ENCODE data around the gene SLC39A5. TPM values are rescaled to one million over a fixed set of nuclear protein-coding genes. Genes with fewer than 3 reads are reported as not detected.

The SLC39A5 gene
- total RNA-seq, 2 experiments from 2014 or later: 0.76 to 1.2 TPM

DNA sequence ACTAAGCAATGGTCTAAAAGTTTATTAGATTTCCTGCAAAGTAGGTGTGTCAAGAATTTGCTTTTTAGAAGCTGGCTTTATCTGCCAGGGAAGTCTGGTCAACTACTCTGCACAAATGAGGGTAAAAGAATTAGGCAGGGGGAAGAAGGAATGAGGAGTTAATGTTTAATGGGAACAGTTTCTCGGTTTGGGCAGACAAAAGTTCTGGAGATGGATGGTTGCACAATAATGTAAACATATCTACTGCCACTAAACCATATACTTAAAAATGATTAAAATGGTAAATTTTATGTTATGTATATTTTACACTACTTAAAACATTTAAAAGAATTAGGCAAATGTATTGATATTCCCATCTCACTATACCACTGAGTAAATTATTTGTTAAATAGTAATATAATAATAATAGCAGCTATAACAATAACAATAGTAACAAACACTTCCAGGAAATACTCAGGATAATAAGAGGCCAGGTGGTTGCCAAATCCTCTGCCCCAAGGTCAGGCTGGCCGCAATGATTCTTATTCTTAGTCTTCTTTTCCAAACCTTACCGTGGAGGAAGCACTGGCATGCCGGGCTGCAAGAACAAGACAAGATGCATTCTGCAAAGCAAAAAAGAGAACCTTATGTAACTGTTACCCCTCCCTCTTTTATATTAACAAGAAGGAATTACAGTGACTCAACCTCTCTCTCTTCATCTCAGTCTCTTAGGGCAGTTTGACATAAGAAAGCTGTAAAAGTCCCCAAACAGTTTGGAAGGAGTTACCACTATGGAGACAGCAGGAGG, 56.4 kb downstream of the SLC39A5 start:
- Histone ChIP-seq H3K36me3 (ENCODE audit: insufficient read depth, low read length) (peaks cover 94% of the 10 kb centered on the region), H4K20me1 (ENCODE audit: insufficient read depth, low read length) (no peaks in the 10 kb centered on the region), H3K4me2 (ENCODE audit: low read length) (no peak overlapping the region), H3K9me2 (ENCODE audit: insufficient read depth, low read length) (no peaks in the 10 kb centered on the region), H3K4me3 (ENCODE audit: low read depth, low read length, poor library complexity, severe bottlenecking) (no peak overlapping the region), H3K27ac (ENCODE audit: low read depth, low read length, poor library complexity, severe bottlenecking) (no peak overlapping the region), H3K4me1 (ENCODE audit: insufficient read depth, low read length, poor library complexity, severe bottlenecking) (peaks cover under 1% of the 10 kb centered on the region), H3K9me3 (ENCODE audit: low read length) (no peaks in the 10 kb centered on the region), H2AFZ (ENCODE audit: low read length) (no peak overlapping the region), H3K79me2 (ENCODE audit: insufficient read depth, low read depth, low read length) (peaks cover 42% of the 10 kb centered on the region)
- TF ChIP-seq EZH2phosphoT487 (IDR thresholded peaks at IDR 0.05; ENCODE audit: borderline replicate concordance, low read depth, low read length): no peak
- TF ChIP-seq, protein P1, sequence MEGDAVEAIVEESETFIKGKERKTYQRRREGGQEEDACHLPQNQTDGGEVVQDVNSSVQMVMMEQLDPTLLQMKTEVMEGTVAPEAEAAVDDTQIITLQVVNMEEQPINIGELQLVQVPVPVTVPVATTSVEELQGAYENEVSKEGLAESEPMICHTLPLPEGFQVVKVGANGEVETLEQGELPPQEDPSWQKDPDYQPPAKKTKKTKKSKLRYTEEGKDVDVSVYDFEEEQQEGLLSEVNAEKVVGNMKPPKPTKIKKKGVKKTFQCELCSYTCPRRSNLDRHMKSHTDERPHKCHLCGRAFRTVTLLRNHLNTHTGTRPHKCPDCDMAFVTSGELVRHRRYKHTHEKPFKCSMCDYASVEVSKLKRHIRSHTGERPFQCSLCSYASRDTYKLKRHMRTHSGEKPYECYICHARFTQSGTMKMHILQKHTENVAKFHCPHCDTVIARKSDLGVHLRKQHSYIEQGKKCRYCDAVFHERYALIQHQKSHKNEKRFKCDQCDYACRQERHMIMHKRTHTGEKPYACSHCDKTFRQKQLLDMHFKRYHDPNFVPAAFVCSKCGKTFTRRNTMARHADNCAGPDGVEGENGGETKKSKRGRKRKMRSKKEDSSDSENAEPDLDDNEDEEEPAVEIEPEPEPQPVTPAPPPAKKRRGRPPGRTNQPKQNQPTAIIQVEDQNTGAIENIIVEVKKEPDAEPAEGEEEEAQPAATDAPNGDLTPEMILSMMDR (conservative IDR thresholded peaks at IDR 0.05; ENCODE audit: low read length): no peak
- intact Hi-C loops (cut with micrococcal nuclease; ENCODE audit: unreplicated experiment): no loop called here
- DNase-seq (ENCODE audit: low spot score): no peak
- POLR2A ChIA-PET: interaction anchor here (0.6 to 1.0 kb wide), 3 partner anchors 12 to 151 kb away, joined by 3 to 4 read pairs (median 4); no protein-coding TSS in a partner anchor
- BruUV-seq (replicated peaks): TSS peak; percentile 46
- CTCF ChIA-PET (ENCODE audit: unreplicated experiment): no interaction called here

Other genes with a start within 250 kb of the SLC39A5 start
- 2.5 and 2.7 TPM in 2 replicates for gene SUOX, start 232.8 kb upstream of the SLC39A5 start, total RNA-seq (2014; rRNA removed; shearing (Covaris generic))
- 6.4 and 7.4 TPM in 2 replicates for gene SUOX, start 232.8 kb upstream of the SLC39A5 start, total RNA-seq (2022)
- 0.90 and 1.3 TPM in 2 replicates for gene IKZF4, start 209.0 kb upstream of the SLC39A5 start, total RNA-seq (2014; rRNA removed; shearing (Covaris generic))
- gene IKZF4, start 209.0 kb upstream of the SLC39A5 start, total RNA-seq (2022): 6.0 and 8.8 TPM in 2 replicates
- gene RPS26, start 188.1 kb upstream of the SLC39A5 start, total RNA-seq (2014; rRNA removed; shearing (Covaris generic)): 306 and 600 TPM in 2 replicates
- 74.6 and 79.1 TPM in 2 replicates for gene RPS26, start 188.1 kb upstream of the SLC39A5 start, total RNA-seq (2022)
- not detected in 2 replicates for gene ERBB3, start 149.9 kb upstream of the SLC39A5 start, total RNA-seq (2014; rRNA removed; shearing (Covaris generic))
- 0.83 TPM in 1 of 2 replicates, not detected in the other for gene ERBB3, start 149.9 kb upstream of the SLC39A5 start, total RNA-seq (2022)
- 358 and 437 TPM in 2 replicates for gene PA2G4, start 125.5 kb upstream of the SLC39A5 start, total RNA-seq (2014; rRNA removed; shearing (Covaris generic))
- gene PA2G4, start 125.5 kb upstream of the SLC39A5 start, total RNA-seq (2022): 280 and 289 TPM in 2 replicates
- 4,534 and 5,932 TPM in 2 replicates for gene RPL41, start 113.4 kb upstream of the SLC39A5 start, total RNA-seq (2014; rRNA removed; shearing (Covaris generic))
- gene RPL41, start 113.4 kb upstream of the SLC39A5 start, total RNA-seq (2022): 4,745 and 4,976 TPM in 2 replicates
- gene ZC3H10, start 111.8 kb upstream of the SLC39A5 start, total RNA-seq (2014; rRNA removed; shearing (Covaris generic)): 11.9 and 12.6 TPM in 2 replicates
- 15.8 and 16.5 TPM in 2 replicates for gene ZC3H10, start 111.8 kb upstream of the SLC39A5 start, total RNA-seq (2022)
- 74.6 and 85.9 TPM in 2 replicates for gene ESYT1, start 101.8 kb upstream of the SLC39A5 start, total RNA-seq (2014; rRNA removed; shearing (Covaris generic))
- gene ESYT1, start 101.8 kb upstream of the SLC39A5 start, total RNA-seq (2022): 108 and 112 TPM in 2 replicates
- 56.6 and 105 TPM in 2 replicates for gene MYL6B, start 77.5 kb upstream of the SLC39A5 start, total RNA-seq (2014; rRNA removed; shearing (Covaris generic))
- gene MYL6B, start 77.5 kb upstream of the SLC39A5 start, total RNA-seq (2022): 62.6 and 77.6 TPM in 2 replicates
- 574 and 654 TPM in 2 replicates for gene MYL6, start 71.7 kb upstream of the SLC39A5 start, total RNA-seq (2014; rRNA removed; shearing (Covaris generic))
- gene MYL6, start 71.7 kb upstream of the SLC39A5 start, total RNA-seq (2022): 415 and 468 TPM in 2 replicates
- gene SMARCC2, start 40.6 kb upstream of the SLC39A5 start, total RNA-seq (2014; rRNA removed; shearing (Covaris generic)): 59.7 and 68.3 TPM in 2 replicates
- gene SMARCC2, start 40.6 kb upstream of the SLC39A5 start, total RNA-seq (2022): 137 and 162 TPM in 2 replicates
- gene RNF41, start 8.1 kb upstream of the SLC39A5 start, total RNA-seq (2014; rRNA removed; shearing (Covaris generic)): 63.8 and 76.1 TPM in 2 replicates
- 43.7 and 45.6 TPM in 2 replicates for gene RNF41, start 8.1 kb upstream of the SLC39A5 start, total RNA-seq (2022)
- gene NABP2, start 5.7 kb upstream of the SLC39A5 start, total RNA-seq (2014; rRNA removed; shearing (Covaris generic)): 37.5 and 46.0 TPM in 2 replicates
- 54.1 and 61.1 TPM in 2 replicates for gene NABP2, start 5.7 kb upstream of the SLC39A5 start, total RNA-seq (2022)
- gene ANKRD52, start 28.3 kb downstream of the SLC39A5 start, total RNA-seq (2014; rRNA removed; shearing (Covaris generic)): 7.0 and 11.7 TPM in 2 replicates
- gene ANKRD52, start 28.3 kb downstream of the SLC39A5 start, total RNA-seq (2022): 35.0 and 35.6 TPM in 2 replicates
- 15.8 and 22.1 TPM in 2 replicates for gene COQ10A, start 36.9 kb downstream of the SLC39A5 start, total RNA-seq (2014; rRNA removed; shearing (Covaris generic))
- 20.6 and 28.9 TPM in 2 replicates for gene COQ10A, start 36.9 kb downstream of the SLC39A5 start, total RNA-seq (2022)
- gene CS, start 70.3 kb downstream of the SLC39A5 start, total RNA-seq (2014; rRNA removed; shearing (Covaris generic)): 150 and 154 TPM in 2 replicates
- gene CS, start 70.3 kb downstream of the SLC39A5 start, total RNA-seq (2022): 262 and 281 TPM in 2 replicates
- 62.8 and 75.5 TPM in 2 replicates for gene CNPY2, start 85.9 kb downstream of the SLC39A5 start, total RNA-seq (2014; rRNA removed; shearing (Covaris generic))
- gene CNPY2, start 85.9 kb downstream of the SLC39A5 start, total RNA-seq (2022): 80.2 and 85.5 TPM in 2 replicates
- gene PAN2, start 103.9 kb downstream of the SLC39A5 start, total RNA-seq (2014; rRNA removed; shearing (Covaris generic)): 69.9 and 106 TPM in 2 replicates
- gene PAN2, start 103.9 kb downstream of the SLC39A5 start, total RNA-seq (2022): 117 and 132 TPM in 2 replicates
- gene IL23A, start 108.8 kb downstream of the SLC39A5 start, total RNA-seq (2014; rRNA removed; shearing (Covaris generic)): 16.3 and 18.3 TPM in 2 replicates
- 9.8 and 12.7 TPM in 2 replicates for gene IL23A, start 108.8 kb downstream of the SLC39A5 start, total RNA-seq (2022)
- gene STAT2, start 130.1 kb downstream of the SLC39A5 start, total RNA-seq (2014; rRNA removed; shearing (Covaris generic)): 75.3 and 89.0 TPM in 2 replicates
- 126 and 135 TPM in 2 replicates for gene STAT2, start 130.1 kb downstream of the SLC39A5 start, total RNA-seq (2022)
- 0.16 TPM in 1 of 2 replicates, not detected in the other for gene APOF, start 132.8 kb downstream of the SLC39A5 start, total RNA-seq (2014; rRNA removed; shearing (Covaris generic))
- 0.20 and 0.38 TPM in 2 replicates for gene APOF, start 132.8 kb downstream of the SLC39A5 start, total RNA-seq (2022)
- 44.8 and 46.5 TPM in 2 replicates for gene TIMELESS, start 219.4 kb downstream of the SLC39A5 start, total RNA-seq (2014; rRNA removed; shearing (Covaris generic))
- gene TIMELESS, start 219.4 kb downstream of the SLC39A5 start, total RNA-seq (2022): 103 and 115 TPM in 2 replicates
- not detected in 2 replicates for gene MIP, start 224.6 kb downstream of the SLC39A5 start, total RNA-seq (2014; rRNA removed; shearing (Covaris generic))
- 0.57 TPM in 1 of 2 replicates, not detected in the other for gene MIP, start 224.6 kb downstream of the SLC39A5 start, total RNA-seq (2022)
- 5.3 and 5.9 TPM in 2 replicates for gene SPRYD4, start 238.5 kb downstream of the SLC39A5 start, total RNA-seq (2014; rRNA removed; shearing (Covaris generic))
- gene SPRYD4, start 238.5 kb downstream of the SLC39A5 start, total RNA-seq (2022): 6.9 and 7.5 TPM in 2 replicates